Activated naive CD4-positive, alpha-beta T cell treated with anti-CD3 and anti-CD28 coated beads for 36 hours (primary cell): ENCODE measurements around the gene FAM110D. TPM values are rescaled to one million over a fixed set of nuclear protein-coding genes. Genes with fewer than 3 reads are reported as not detected.

ENCODE experiments used
- CTCF ChIA-PET: fragments of 350-600 bp; sonication (Branson Sonifier 250); formaldehyde crosslinking; loops from one replicate; lab custom pipeline; 2021; ENCODE audit warnings: antibody characterized with exemption; lab: Charles Lee
- DNase-seq: peaks from one replicate; pipeline ENCODE4 v3.0.0-alpha.2; 2020
- H3K27ac Mint-ChIP-seq: one replicate; pipeline ENCODE4 v1.8.0; 2021; ENCODE audit warnings: mild to moderate bottlenecking, mixed read lengths
- H3K27me3 Mint-ChIP-seq: one replicate; pipeline ENCODE4 v1.8.0; 2021; ENCODE audit warnings: low read depth, mixed read lengths
- H3K36me3 Mint-ChIP-seq: one replicate; pipeline ENCODE4 v1.8.0; 2021; ENCODE audit warnings: low read depth, mixed read lengths
- H3K4me1 Mint-ChIP-seq: one replicate; pipeline ENCODE4 v1.8.0; 2021; ENCODE audit warnings: low read depth, mixed read lengths
- H3K4me3 Mint-ChIP-seq: one replicate; pipeline ENCODE4 v1.8.0; 2021; ENCODE audit warnings: mild to moderate bottlenecking, moderate library complexity, mixed read lengths
- H3K9me3 Mint-ChIP-seq: one replicate; pipeline ENCODE4 v1.8.0; 2021; ENCODE audit warnings: mixed read lengths
- intact Hi-C: fragments of 100-400 bp; cut with micrococcal nuclease; formaldehyde crosslinking; loops from one replicate; pipeline ENCODE4 v1.15.1; 2023
- total RNA-seq, 2 experiments: library from RNA; stranded (reverse); gene quantifications; one replicate each; pipeline ENCODE4 v1.2.3, GENCODE V29; 2021

The FAM110D gene
- total RNA-seq, 2 experiments from 2014 or later, result 0.07 TPM; not detected in 1

GRCh38 chr1:26122988-26123973 lies 35.6 kb upstream of the FAM110D start:
- Mint-ChIP-seq H3K27me3 (no peaks in the 10 kb centered on the region), H3K27ac (peak overlapping the region; percentile 83), H3K4me1 (peaks cover 62% of the 10 kb centered on the region), H3K36me3 (peaks cover 16% of the 10 kb centered on the region), H3K4me3 (no peak overlapping the region), H3K9me3 (no peaks in the 10 kb centered on the region)
- CTCF ChIA-PET, result interaction anchor here (0.8 to 4.3 kb wide), 6 partner anchors 10 to 22 kb away, joined by 3 to 28 read pairs (median 3); no protein-coding TSS in a partner anchor
- peak; percentile 37 for DNase-seq
- intact Hi-C loops, result loop anchor here (10.0 kb wide), 1 partner anchor 888 kb away; the partner anchor contains the start of gene SYF2

- intact Hi-C loops, result loop anchor here (5.0 to 10.0 kb wide), 3 partner anchors 158 to 890 kb away; partner anchors contain the start of genes SH3BGRL3 and SYF2
- peaks cover 10% of the 10 kb centered on the region for H3K36me3 Mint-ChIP-seq
- CTCF ChIA-PET, result interaction anchor here (0.7 to 4.3 kb wide), 3 partner anchors 15 to 21 kb away, joined by 3 to 28 read pairs (median 3); no protein-coding TSS in a partner anchor
- H3K4me3 Mint-ChIP-seq, result no peak overlapping the region
- H3K27ac Mint-ChIP-seq, result no peak overlapping the region
- H3K9me3 Mint-ChIP-seq, result no peaks in the 10 kb centered on the region
- no peak for DNase-seq
- H3K27me3 Mint-ChIP-seq, result no peaks in the 10 kb centered on the region
- peaks cover 56% of the 10 kb centered on the region for H3K4me1 Mint-ChIP-seq
These were observed 34.2 kb upstream of the FAM110D start for GRCh38 chr1:26124418-26125331.

GRCh38 chr1:26125382-26125781 lies 33.5 kb upstream of the FAM110D start:
- intact Hi-C loops, result loop anchor here (5.0 to 10.0 kb wide), 3 partner anchors 157 to 891 kb away; partner anchors contain the start of genes SH3BGRL3 and SYF2
- H3K9me3 Mint-ChIP-seq, result no peaks in the 10 kb centered on the region
- H3K27me3 Mint-ChIP-seq, result no peaks in the 10 kb centered on the region

GRCh38 chr1:26125946-26126320 lies 32.9 kb upstream of the FAM110D start:
- H3K27me3 Mint-ChIP-seq, result no peaks in the 10 kb centered on the region
- H3K4me3 Mint-ChIP-seq, result peak overlapping the region; percentile 67
- peaks cover 48% of the 10 kb centered on the region for H3K4me1 Mint-ChIP-seq
- intact Hi-C loops, result loop anchor here (1.0 to 10.0 kb wide), 7 partner anchors 15 to 891 kb away; partner anchors contain the start of genes HMGN2, PDIK1L, SH3BGRL3 and SYF2
- H3K9me3 Mint-ChIP-seq, result no peaks in the 10 kb centered on the region
- CTCF ChIA-PET, result interaction anchor here (3.2 to 5.2 kb wide), 2 partner anchors 13 to 18 kb away, joined by 11 to 51 read pairs; partner anchors contain the start of gene PDIK1L
- peak overlapping the region; percentile 95 for H3K27ac Mint-ChIP-seq
- DNase-seq, result no peak
- H3K36me3 Mint-ChIP-seq, result peaks cover 7% of the 10 kb centered on the region

More at GRCh38 chr1:26125382-26125781, 33.5 kb upstream of the FAM110D start:
- H3K36me3 Mint-ChIP-seq, result peaks cover 7% of the 10 kb centered on the region
- peak overlapping the region; percentile 95 for H3K27ac Mint-ChIP-seq
- H3K4me1 Mint-ChIP-seq, result peaks cover 49% of the 10 kb centered on the region
- CTCF ChIA-PET, result no interaction called here
- H3K4me3 Mint-ChIP-seq, result no peak overlapping the region
- DNase-seq, result no peak

GRCh38 chr1:26126321-26127084 lies 32.4 kb upstream of the FAM110D start:
- intact Hi-C loops, result loop anchor here (1.0 to 10.0 kb wide), 7 partner anchors 15 to 892 kb away; partner anchors contain the start of genes HMGN2, PDIK1L, SH3BGRL3 and SYF2
- DNase-seq, result peak; percentile 65
- CTCF ChIA-PET, result interaction anchor here (1.0 to 5.2 kb wide), 6 partner anchors 13 to 107 kb away, joined by 3 to 51 read pairs (median 7); partner anchors contain the start of genes CEP85 and PDIK1L
- peaks cover 51% of the 10 kb centered on the region for H3K4me1 Mint-ChIP-seq
- no peaks in the 10 kb centered on the region for H3K27me3 Mint-ChIP-seq
- peaks cover 7% of the 10 kb centered on the region for H3K36me3 Mint-ChIP-seq
- H3K27ac Mint-ChIP-seq, result peak overlapping the region; percentile 95
- H3K9me3 Mint-ChIP-seq, result no peaks in the 10 kb centered on the region
- H3K4me3 Mint-ChIP-seq, result peak overlapping the region; percentile 67

GRCh38 chr1:26127235-26128163 lies 31.4 kb upstream of the FAM110D start:
- CTCF ChIA-PET, result interaction anchor here (1.0 to 5.2 kb wide), 7 partner anchors 12 to 290 kb away, joined by 3 to 51 read pairs (median 6); partner anchors contain the start of genes CEP85 and PDIK1L
- H3K36me3 Mint-ChIP-seq, result no peaks in the 10 kb centered on the region
- no peaks in the 10 kb centered on the region for H3K27me3 Mint-ChIP-seq
- H3K27ac Mint-ChIP-seq, result peak overlapping the region; percentile 95
- intact Hi-C loops, result loop anchor here (2.0 to 10.0 kb wide), 6 partner anchors 17 to 893 kb away; partner anchors contain the start of genes HMGN2, SH3BGRL3, SYF2 and UBXN11
- DNase-seq, result peak; percentile 70
- no peaks in the 10 kb centered on the region for H3K9me3 Mint-ChIP-seq
- peaks cover 60% of the 10 kb centered on the region for H3K4me1 Mint-ChIP-seq
- peak overlapping the region; percentile 67 for H3K4me3 Mint-ChIP-seq

GRCh38 chr1:26129778-26130177 lies 29.1 kb upstream of the FAM110D start:
- Mint-ChIP-seq H3K9me3 (no peaks in the 10 kb centered on the region), H3K4me3 (no peak overlapping the region), H3K27ac (no peak overlapping the region), H3K4me1 (peaks cover 44% of the 10 kb centered on the region), H3K36me3 (no peaks in the 10 kb centered on the region), H3K27me3 (no peaks in the 10 kb centered on the region)
- intact Hi-C loops, result loop anchor here (5.0 to 10.0 kb wide), 3 partner anchors 153 to 895 kb away; partner anchors contain the start of genes SH3BGRL3 and SYF2
- DNase-seq, result no peak
- CTCF ChIA-PET, result interaction anchor here (0.7 to 5.2 kb wide), 3 partner anchors 10 to 266 kb away, joined by 3 to 51 read pairs (median 4); no protein-coding TSS in a partner anchor

GRCh38 chr1:26130695-26131094 lies 28.2 kb upstream of the FAM110D start:
- no peak for DNase-seq
- H3K4me3 Mint-ChIP-seq, result no peak overlapping the region
- H3K4me1 Mint-ChIP-seq, result peaks cover 37% of the 10 kb centered on the region
- intact Hi-C loops, result no loop called here
- CTCF ChIA-PET, result interaction anchor here (5.2 kb wide), 1 partner anchor 13 kb away, joined by 51 read pairs; no protein-coding TSS in a partner anchor
- H3K9me3 Mint-ChIP-seq, result no peaks in the 10 kb centered on the region
- no peak overlapping the region for H3K27ac Mint-ChIP-seq
- no peaks in the 10 kb centered on the region for H3K36me3 Mint-ChIP-seq
- H3K27me3 Mint-ChIP-seq, result no peaks in the 10 kb centered on the region

GRCh38 chr1:26132128-26132833 lies 26.6 kb upstream of the FAM110D start:
- Mint-ChIP-seq H3K27me3 (no peaks in the 10 kb centered on the region), H3K36me3 (no peaks in the 10 kb centered on the region), H3K4me3 (no peak overlapping the region), H3K9me3 (no peaks in the 10 kb centered on the region), H3K27ac (peak overlapping the region; percentile 72), H3K4me1 (peaks cover 25% of the 10 kb centered on the region)
- CTCF ChIA-PET, result interaction anchor here (0.7 kb wide), 1 partner anchor 392 kb away, joined by 4 read pairs; no protein-coding TSS in a partner anchor
- intact Hi-C loops, result no loop called here
- DNase-seq, result no peak
